SK-N-MC (cell line): ENCODE results near the gene ACACA.

Source experiments
- EZH2 ChIP-seq: fragments of 200-600 bp; sonication (generic); IDR thresholded peaks from one replicate; pipeline ENCODE4 v1.6.1; 2017; ENCODE audit warnings: antibody characterized with exemption
- FOXP2 ChIP-seq: optimal IDR thresholded peaks from 2 replicates; pipeline ENCODE3; 2011; ENCODE audit warnings: mild to moderate bottlenecking, moderate library complexity; ENCODE audit not compliant: insufficient read depth; ENCODE audit errors: extremely low read length, control extremely low read depth
- POLR2AphosphoS5 ChIP-seq: IDR thresholded peaks from 2 replicates; pipeline ENCODE4 v1.6.1; 2012; ENCODE audit warnings: mild to moderate bottlenecking, low read depth, low read length, borderline replicate concordance

GRCh38 chr17:37283414-37283961 lies 123.1 kb downstream of the ACACA start:
- TF ChIP-seq POLR2AphosphoS5 (no peak), EZH2 (no peak), FOXP2 (no peak)
